HG02973 (cell line): Measurements from ENCODE around the gene PRMT2.
"Not testable (repeated sequence)": the region's sequence is repeated elsewhere in the genome, so short reads cannot be mapped to it uniquely, and the experiment has no call there.

ENCODE experiments used
- ATAC-seq: cut with Tn5 transposase; IDR thresholded peaks from one replicate; pipeline ENCODE4 v1.9.1; 2021; ENCODE audit warnings: moderate library complexity; ENCODE audit not compliant: unreplicated experiment

The PRMT2 gene

DNA sequence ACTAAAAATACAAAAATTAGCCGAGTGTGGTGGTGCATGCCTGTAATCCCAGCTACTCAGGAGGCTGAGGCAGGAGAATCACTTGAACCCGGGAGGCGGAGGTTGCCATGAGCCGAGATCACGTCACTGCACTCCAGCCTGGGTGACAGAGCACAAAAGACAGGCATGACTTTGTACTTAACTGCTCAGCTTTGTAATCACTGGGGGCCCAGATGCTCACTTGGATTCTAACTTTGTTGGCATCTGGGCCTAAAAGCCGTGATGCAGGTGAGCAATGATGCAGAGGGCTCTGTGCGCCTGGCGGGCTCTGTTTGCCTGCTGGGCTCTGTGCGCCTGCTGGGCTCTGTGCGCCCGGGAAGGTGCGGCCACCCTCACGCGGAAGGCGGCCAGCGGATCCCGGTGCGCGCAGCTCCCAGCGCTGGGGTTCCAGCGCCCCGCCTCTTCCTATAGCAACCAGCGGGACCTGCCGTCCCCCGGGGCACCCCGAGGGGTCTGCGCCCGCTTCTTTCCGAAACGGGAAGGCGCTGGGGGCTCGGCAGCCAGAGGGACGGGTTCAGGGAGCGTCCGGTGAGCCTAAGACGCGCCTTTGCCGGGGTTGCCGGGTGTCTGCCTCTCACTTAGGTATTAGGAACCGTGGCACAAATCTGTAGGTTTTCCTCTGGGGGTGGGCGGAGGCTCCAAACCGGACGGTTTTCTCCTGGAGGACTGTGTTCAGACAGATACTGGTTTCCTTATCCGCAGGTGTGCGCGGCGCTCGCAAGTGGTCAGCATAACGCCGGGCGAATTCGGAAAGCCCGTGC lies 31.7 kb downstream of the PRMT2 start:
- ATAC-seq: no peak

DNA sequence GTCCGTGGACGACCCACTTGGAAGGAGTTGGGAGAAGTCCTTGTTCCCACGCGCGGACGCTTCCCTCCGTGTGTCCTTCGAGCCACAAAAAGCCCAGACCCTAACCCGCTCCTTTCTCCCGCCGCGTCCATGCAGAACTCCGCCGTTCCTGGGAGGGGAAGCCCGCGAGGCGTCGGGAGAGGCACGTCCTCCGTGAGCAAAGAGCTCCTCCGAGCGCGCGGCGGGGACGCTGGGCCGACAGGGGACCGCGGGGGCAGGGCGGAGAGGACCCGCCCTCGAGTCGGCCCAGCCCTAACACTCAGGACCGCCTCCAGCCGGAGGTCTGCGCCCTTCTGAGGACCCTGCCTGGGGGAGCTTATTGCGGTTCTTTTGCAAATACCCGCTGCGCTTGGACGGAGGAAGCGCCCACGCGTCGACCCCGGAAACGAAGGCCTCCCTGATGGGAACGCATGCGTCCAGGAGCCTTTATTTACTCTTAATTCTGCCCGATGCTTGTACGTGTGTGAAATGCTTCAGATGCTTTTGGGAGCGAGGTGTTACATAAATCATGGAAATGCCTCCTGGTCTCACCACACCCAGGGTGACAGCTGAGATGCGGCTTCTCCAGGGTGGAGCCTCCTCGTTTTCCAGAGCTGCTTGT lies 32.4 kb downstream of the PRMT2 start:
- ATAC-seq: no peak

DNA sequence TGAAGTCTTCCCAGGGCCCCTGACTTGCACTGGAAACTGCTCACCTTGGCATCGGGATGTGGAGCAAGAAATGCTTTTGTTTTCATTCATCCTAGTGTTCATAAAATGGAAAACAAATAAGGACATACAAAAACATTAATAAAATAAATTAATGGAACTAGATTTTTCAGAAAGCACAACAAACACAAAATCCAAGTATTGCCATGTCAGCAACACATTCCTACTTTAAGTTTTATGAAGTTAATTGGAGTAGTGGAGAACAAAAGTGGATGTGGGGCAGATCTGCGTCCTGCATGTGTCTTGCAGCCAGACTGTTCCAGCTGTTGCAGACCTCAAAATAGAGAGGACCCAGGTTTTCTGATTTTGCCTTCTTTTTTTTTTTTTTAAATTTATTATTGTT lies 32.9 kb downstream of the PRMT2 start:
- ATAC-seq: no peak

DNA sequence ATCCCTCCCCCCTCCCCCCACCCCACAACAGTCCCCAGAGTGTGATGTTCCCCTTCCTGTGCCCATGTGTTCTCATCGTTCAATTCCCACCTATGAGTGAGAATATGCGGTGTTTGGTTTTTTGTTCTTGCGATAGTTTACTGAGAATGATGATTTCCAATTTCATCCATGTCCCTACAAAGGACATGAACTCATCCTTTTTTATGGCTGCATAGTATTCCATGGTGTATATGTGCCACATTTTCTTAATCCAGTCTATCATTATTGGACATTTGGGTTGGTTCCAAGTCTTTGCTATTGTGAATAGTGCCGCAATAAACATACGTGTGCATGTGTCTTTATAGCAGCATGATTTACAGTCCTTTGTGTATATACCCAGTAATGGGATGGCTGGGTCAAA lies 33.4 kb downstream of the PRMT2 start:
- not testable (repeated sequence) for ATAC-seq

DNA sequence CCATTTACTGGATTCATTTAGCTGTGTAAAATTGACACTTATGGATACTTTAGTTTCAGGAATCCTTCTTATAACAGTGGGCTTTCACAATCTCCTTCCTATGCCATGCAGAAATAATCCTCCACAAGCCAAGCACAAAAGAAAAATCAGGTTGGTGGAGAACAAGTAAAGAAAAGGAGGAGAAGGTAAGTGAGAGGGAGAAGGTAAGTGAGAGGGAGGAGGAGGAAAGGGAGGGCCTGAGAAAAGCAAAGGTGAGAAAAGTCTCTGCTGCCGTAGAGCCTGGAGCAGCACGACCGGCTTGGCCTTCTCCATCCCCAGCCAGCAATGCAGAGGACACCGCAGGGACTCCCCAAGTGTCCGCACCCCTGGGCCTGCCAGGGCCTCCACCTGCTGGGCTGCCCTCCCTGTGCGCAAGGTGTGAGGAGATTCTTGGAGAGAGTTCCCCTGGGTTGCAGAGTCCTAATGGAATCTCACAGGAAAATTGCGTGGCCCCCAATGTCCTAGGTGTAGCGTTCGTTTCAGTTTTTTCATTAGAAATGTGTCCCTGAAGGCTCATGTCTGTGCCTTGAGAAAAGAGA lies 39.0 kb downstream of the PRMT2 start:
- no peak for ATAC-seq

DNA sequence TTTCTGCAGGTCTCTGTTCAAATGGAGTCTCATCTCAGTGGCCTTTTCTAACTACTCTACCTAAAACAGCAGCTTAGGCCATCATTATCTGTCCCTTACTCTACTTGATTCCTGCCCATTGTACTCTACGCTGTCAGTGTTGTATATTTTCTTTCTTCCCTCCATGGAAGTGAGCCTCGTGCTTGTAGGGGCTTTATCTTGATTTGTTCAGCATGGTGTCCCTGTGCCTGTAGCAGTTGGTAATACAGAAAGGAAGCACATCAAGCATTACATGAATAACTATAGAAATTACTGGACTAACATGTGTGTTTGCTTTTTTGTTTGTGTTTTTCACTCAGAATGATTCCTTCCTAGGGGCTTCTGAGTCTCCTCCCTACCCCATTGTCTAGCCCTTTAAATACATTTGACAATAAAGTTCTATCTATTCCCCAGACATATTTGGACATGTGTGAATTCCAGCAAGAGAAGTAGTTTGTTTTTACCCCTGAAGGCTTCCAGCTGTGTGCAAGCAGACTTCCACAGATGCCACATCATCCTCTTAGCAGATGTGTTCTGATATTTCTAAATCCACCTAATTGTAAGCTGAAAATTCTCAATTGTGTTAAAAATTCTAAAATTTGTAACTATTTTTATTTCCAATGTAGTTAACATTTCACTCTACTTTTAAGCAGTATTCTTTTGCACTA lies 40.3 kb downstream of the PRMT2 start:
- no peak for ATAC-seq

DNA sequence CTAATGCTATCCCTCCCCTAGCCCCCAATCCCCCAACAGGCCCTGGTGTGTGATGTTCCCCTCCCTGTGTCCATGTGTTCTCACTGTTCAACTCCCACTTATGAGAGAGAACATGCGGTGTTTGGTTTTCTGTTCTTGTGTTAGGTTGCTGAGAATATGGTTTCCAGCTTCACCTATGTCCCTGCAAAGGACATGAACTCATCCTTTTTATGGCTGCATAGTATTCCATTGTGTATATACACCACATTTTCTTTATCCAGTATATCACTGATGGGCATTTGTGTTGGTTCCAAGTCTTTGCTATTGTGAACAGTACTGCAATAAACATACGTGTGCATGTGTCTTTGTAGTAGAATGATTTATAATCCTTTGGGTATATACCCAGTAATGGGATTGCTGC lies 41.1 kb downstream of the PRMT2 start:
- ATAC-seq: not testable (repeated sequence)

DNA sequence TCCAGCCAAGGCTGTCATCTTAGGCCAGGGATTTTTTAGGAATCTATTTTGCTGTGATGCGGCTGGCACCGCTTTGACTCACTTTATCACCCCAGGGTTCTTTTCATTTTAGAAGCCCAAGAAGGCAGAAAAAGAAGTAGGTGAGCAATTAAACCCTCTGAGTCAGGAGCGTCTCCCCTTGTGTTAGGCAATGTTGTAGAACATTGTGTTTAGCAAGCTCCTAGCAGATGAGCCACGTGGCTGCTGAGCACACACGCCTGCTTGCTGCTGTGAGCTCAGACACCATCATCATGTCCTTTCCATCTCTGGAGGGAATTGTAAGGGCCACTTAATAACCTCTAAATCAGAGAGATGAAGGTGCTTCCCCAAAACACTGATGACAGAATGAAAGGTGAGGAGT lies 46.1 kb downstream of the PRMT2 start:
- not testable (repeated sequence) for ATAC-seq

DNA sequence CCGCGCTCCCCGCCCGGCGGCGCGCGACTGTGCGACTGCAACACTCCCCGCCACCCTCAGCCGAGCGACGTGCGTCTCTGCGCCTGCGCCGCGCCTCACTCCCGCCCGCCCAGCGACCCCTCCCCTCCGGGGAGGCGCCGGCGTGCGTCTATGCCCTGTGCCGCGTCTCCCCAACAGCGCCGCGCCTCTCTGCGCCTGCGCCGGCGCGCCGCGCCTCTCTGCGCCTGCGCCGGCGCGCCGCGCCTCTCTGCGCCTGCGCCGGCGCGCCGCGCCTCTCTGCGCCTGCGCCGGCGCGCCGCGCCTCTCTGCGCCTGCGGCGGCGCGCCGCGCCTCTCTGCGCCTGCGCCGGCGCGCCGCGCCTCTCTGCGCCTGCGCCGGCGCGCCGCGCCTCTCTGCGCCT lies 63.2 kb downstream of the PRMT2 start:
- ATAC-seq: not testable (repeated sequence)

DNA sequence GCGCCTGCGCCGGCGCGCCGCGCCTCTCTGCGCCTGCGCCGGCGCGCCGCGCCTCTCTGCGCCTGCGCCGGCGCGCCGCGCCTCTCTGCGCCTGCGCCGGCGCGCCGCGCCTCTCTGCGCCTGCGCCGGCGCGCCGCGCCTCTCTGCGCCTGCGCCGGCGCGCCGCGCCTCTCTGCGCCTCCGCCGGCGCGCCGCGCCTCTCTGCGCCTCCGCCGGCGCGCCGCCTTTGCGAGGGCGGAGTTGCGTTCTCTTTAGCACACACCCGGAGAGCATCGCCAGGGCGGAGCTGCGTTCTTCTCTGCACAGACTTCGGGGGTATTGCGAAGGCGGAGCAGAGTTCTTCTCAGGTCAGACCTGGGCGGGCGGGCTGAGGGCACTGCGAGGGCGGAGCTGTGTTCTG lies 63.6 kb downstream of the PRMT2 start:
- not testable (repeated sequence) for ATAC-seq
